GM18907 (cell line): Measurements from ENCODE around the gene WNT3A.
"Not testable (repeated sequence)": the region's sequence is repeated elsewhere in the genome, so short reads cannot be mapped to it uniquely, and the experiment has no call there.

Experiments
- ATAC-seq: cut with Tn5 transposase; IDR thresholded peaks from one replicate; pipeline ENCODE4 v1.9.1; 2021; ENCODE audit warnings: mild to moderate bottlenecking, moderate library complexity; ENCODE audit not compliant: unreplicated experiment

WNT3A gene

GRCh38 chr1:228010921-228011320 lies 4.1 kb downstream of the WNT3A start:
- no peak for ATAC-seq

- no peak for ATAC-seq
These were observed 5.0 kb downstream of the WNT3A start for GRCh38 chr1:228011721-228012311.

- no peak for ATAC-seq
These were observed 5.8 kb downstream of the WNT3A start for GRCh38 chr1:228012555-228012954.

DNA sequence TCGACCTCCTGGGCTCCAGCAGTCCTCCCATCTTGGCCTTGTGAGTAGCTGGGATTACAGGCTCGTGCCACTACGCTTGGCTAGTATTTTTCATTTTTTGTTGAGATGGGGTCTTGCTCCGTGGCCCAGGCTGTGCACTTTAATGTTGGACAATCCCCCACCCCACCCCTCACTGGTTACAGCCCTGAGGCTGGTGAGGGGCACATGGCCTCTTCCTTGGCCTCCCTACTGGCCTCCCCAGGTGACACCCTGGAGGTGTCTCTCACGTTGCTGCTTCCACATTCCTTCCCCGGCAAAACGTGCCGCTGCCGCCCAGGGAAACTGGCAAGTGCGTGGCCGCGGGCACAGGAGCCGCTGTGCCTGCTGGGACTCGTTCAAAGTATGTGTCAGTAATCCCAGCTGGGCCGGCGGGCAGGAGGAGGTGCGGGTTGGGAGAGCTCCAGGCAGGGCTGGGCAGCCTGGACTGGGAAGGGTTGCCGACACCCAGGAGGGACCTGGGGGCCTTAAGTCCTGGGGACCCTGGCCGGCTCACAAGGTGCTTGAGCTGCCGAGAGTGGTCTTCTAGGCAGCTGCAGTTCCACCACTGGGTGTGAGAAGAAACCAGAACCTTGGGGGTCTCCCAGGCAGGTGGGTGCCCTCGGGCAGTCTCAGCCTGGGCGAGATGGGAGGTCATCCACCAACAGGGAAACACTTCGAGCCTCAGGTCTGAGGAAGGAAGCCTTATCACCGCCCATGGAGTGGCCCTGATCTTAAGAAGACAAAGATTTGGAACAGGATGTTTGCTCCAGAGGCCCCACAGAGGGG lies 6.5 kb downstream of the WNT3A start:
- ATAC-seq = no peak

GRCh38 chr1:228013935-228014930 lies 7.4 kb downstream of the WNT3A start:
- ATAC-seq = no peak

DNA sequence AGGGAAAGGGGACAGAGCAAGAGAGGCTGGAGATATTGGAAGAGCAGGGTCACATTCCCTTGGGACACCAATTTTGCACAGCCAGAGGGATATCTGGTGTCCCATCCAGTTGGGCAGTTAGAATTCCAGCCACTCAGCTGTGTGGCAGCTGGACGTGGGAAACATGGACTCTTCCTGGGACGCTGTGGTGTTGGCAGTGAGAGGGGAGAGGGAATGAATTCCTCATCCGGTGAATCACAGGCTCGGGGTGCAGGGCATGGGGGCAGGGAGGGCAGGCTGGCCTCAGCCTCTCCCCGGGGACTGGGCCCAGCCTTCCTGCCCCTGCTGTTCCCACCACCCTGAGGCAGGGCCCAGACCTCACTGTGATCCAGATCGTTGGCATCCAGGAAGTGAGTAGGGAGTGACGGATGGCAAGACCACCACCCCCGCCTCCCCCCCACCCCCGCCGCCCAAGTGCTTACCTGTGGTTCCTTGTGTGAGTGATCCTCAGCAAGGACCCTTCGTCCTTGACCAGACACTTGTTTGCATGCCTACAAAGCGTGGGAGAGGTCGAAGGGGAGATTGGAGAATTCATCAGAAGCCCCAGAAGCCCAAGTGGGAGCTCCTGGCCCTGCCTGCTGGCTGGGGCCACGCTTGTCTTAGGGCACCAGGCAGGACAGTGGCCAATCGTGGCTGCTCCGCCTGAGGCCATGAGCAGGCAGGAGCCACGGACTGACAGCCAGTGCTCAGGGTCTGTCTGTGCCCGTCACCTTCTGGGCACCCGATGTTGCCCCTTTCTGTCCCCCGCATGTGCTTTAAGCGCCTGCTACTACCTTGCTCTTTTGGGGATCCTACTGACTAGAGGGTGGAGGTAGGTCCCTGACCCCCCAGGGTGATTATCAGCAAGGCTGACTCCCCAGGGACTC lies 8.7 kb downstream of the WNT3A start:
- ATAC-seq = no peak

GRCh38 chr1:228016181-228016510 lies 9.3 kb downstream of the WNT3A start:
- no peak for ATAC-seq

DNA sequence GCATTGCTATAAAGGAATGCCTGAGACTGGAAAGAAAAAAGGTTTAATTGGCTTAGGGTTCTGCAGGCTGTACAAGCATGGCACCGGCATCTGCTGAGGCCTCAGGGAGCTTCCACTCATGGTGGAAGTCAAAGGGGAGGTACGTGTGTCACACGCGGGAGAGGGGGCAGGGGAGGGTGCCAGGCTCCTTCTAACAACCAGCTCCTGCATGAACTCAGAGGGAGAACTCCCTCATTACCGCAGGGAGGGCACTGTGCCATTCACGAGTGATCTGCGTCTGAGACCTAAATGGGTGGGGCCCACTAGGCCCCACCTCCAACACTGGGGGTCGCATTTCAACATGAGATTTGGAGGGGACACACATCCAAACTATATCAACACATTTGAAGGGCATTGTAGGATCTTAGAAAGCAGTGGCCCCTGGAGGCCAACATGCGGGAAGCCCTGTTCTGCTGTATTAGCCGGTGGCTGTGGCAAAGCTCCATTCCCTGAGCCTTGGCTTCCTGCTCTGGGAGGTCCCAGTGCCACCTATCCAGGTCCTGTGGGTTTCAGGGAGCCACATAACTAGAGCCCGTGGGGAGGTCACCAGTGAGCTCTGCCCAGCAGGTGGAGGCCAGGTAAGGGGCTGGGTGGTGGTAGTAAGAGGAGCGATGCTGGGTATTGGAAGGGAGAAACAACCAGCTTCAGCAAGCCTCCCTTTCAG lies 10.0 kb downstream of the WNT3A start:
- no peak for ATAC-seq

DNA sequence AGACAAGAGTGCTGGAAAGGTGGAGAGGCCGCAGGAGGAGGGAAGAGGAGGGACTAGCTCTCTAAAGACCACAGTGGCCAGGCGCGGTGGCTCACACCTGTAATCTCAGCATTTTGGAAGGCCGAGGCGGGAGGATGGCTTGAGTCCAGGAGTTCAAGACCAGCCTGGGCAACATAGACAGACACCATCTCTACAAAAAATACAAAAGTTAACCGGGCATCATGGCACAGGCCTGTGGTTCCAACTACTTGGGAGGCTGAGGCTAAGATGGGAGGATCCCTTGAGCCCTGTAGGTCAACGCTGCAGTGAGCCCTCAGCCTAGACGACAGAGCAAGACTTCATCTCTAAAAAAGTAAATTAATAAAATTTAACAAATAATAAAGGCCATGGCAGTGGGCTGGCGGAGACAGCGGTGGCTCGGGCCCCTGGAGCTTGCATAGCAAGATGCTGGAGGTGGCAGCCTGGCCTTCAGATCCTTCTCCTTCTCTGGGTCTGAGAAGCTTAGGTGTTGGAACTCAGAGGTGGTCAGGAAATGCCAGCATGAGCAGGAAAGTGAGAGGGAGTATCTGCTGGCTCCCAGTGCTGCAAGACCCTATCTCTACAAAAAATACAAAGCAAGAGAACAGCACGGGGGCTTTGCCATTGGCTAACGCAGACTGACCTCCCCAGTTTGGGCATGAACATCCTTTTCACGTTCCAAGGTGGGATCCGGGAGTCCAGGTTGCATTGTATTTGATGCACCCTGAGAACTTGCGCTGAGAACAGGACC lies 10.7 kb downstream of the WNT3A start:
- no peak for ATAC-seq

- ATAC-seq = no peak
These were observed 11.3 kb downstream of the WNT3A start for GRCh38 chr1:228018125-228018398.

DNA sequence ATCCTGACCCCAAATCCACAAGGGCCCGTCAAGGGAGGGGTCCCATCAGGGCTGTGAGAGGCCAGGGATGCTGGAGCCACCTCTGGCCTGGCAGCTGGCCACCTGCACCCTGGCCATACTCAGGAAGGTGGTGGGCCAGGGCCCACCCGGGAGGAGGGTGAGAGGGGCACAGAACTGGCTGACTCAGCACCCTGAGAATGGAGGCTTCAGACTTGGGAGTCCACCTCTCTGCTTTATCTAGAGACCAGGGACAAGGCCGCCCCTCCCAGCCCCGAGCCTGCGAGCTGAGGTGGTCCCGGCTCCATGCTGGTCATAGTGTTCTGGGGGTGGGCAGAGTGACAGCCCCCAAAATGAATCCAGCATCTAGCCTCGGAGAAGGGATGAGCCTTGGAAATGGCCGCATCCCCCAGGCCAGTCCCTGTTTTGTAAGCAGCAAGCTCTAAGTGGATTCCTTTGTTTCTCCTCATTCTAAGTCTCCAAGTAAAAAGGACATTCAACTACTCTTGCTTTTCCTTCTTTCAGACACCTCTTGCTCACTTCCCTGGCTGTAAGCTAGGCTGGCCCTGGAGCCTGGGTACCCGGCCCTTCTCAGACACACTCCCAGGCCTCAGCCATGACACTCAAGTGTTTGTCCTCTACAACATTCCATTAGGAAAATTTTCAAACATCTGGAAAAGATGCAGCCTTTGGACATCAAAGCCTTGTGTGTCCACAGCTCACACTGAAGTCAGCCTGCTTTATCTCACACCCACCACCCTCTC lies 12.3 kb downstream of the WNT3A start:
- no peak for ATAC-seq

DNA sequence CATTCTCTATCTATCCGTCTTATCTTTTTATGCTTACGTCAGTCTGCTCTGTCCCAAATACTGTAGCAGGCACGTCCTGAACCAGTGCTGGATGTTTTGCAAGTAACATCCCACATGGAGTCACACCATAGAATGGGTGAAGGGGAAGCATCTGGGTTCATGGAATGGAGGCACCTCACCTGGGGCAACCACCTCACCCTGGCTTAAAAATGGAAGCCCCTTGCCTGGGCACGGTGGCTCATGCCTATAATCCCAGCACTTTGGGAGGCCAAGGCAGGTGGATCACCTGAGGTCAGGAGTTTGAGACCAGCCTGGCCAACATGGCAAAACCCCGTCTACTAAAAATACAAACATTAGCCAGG lies 12.9 kb downstream of the WNT3A start:
- ATAC-seq = not testable (repeated sequence)

DNA sequence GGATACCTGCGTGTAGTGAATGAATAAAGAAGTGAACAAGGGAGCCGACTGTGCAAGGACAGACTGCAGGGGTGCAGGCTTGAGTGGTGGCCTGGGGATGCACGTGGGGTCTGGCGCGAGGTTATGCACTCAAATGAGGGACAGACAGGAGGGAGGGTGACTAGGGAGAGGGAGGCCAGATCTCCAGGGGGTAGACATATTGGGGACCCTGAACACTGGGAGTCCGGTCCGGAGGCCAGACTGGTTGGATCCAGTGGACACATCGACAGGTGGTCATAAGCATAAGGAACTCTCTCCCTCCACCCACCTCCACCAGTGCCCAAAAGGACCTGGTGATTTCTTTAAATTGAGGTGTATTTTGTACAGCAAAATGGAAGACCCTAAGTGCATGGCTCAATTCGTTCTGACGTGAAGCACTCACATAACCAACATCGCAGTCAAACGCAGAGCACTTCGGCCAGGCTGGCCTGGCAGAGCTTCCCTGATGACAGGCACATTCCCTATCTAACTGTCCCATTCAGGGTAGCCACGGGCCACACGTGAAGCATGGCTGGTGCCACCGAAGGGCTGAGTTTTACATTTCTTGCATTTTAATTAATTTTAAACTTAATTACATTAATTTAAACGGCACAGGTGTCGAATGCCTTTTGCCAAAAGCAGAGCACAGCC lies 14.0 kb downstream of the WNT3A start:
- ATAC-seq = no peak

- no peak for ATAC-seq
These were observed 14.7 kb downstream of the WNT3A start for GRCh38 chr1:228021355-228022030.

GRCh38 chr1:228022571-228023293 lies 15.9 kb downstream of the WNT3A start:
- ATAC-seq = no peak

DNA sequence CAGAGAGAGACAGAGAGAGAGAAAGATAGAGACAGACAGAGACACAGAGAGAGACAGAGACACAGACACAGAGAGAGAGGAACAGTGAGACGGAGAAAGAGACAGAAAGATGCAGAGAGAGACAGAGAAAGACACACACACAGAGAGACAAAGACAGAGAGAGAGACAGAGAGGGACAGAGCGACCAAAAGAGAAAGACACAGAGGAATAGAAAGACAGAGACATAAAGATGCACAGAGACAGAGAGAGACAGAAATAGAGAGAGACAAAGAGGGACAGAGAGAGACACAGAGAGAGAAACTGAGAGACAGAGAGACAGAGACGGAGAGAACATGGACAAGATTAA lies 16.5 kb downstream of the WNT3A start:
- no peak for ATAC-seq

- no peak for ATAC-seq
These were observed 22.5 kb downstream of the WNT3A start for GRCh38 chr1:228029281-228029680.
